H9 (cell line): ENCODE data around the gene PRKAG2. TPM values are rescaled to one million over a fixed set of nuclear protein-coding genes. Genes with fewer than 3 reads are reported as not detected.

Experiments
- DNase-seq: peaks from one replicate; pipeline ENCODE4 v3.0.0-alpha.2; 2017
- H2AFZ ChIP-seq: one replicate; pipeline ENCODE4 v1.6.1; 2013; ENCODE audit warnings: mild to moderate bottlenecking, low read length, control low read depth, moderate library complexity
- H2AK5ac ChIP-seq: 2 replicates; pipeline ENCODE4 v1.6.1; 2013; ENCODE audit warnings: low read length, control low read depth, mixed read lengths; ENCODE audit not compliant: insufficient read length
- H2BK120ac ChIP-seq: one replicate; pipeline ENCODE4 v1.6.1; 2013; ENCODE audit warnings: low read depth, mild to moderate bottlenecking, low read length, control low read depth, inconsistent platforms; ENCODE audit not compliant: poor library complexity, severe bottlenecking
- H2BK12ac ChIP-seq: 2 replicates; pipeline ENCODE4 v1.6.1; 2013; ENCODE audit warnings: low read length, control low read depth, mixed read lengths, low read depth; ENCODE audit not compliant: insufficient read length
- H2BK15ac ChIP-seq: 2 replicates; pipeline ENCODE4 v1.6.1; 2013; ENCODE audit warnings: low read depth, low read length, control low read depth
- H2BK20ac ChIP-seq: one replicate; pipeline ENCODE4 v1.6.1; 2013; ENCODE audit warnings: low read depth, mild to moderate bottlenecking, low read length, control low read depth, inconsistent platforms; ENCODE audit not compliant: poor library complexity, severe bottlenecking
- H2BK5ac ChIP-seq: 2 replicates; pipeline ENCODE4 v1.6.1; 2013; ENCODE audit warnings: low read length, control low read depth, mixed read lengths; ENCODE audit not compliant: insufficient read length
- H3K14ac ChIP-seq: 2 replicates; pipeline ENCODE4 v1.6.1; 2013; ENCODE audit warnings: low read length, control low read depth; ENCODE audit not compliant: insufficient read depth
- H3K18ac ChIP-seq: 2 replicates; pipeline ENCODE4 v1.6.1; 2013; ENCODE audit warnings: low read depth, mild to moderate bottlenecking, mixed read lengths, low read length, control low read depth; ENCODE audit not compliant: insufficient read length
- H3K23ac ChIP-seq: 2 replicates; pipeline ENCODE4 v1.6.1; 2013; ENCODE audit warnings: low read length, control low read depth, mixed read lengths, low read depth; ENCODE audit not compliant: insufficient read length
- H3K23me2 ChIP-seq: 2 replicates; pipeline ENCODE4 v1.6.1; 2013; ENCODE audit warnings: low read depth, mild to moderate bottlenecking, mixed read lengths, low read length, control low read depth; ENCODE audit not compliant: insufficient read length, poor library complexity, severe bottlenecking
- H3K27ac ChIP-seq: 2 replicates; pipeline ENCODE4 v1.5.1; 2013; ENCODE audit warnings: low read length, control low read depth, mixed read lengths, low read depth; ENCODE audit not compliant: insufficient read length
- H3K27me3 ChIP-seq: 2 replicates; pipeline ENCODE4 v1.6.1; 2013; ENCODE audit warnings: low read length, control low read depth, inconsistent platforms; ENCODE audit not compliant: insufficient read depth
- H3K4ac ChIP-seq: 2 replicates; pipeline ENCODE4 v1.6.1; 2013; ENCODE audit warnings: low read depth, mild to moderate bottlenecking, control low read depth, inconsistent platforms, low read length, moderate library complexity
- H3K4me1 ChIP-seq: 2 replicates; pipeline ENCODE4 v1.6.1; 2013; ENCODE audit warnings: low read length, control low read depth, inconsistent platforms; ENCODE audit not compliant: insufficient read depth
- H3K4me2 ChIP-seq: 2 replicates; pipeline ENCODE4 v1.6.1; 2013; ENCODE audit warnings: low read length, control low read depth, mixed read lengths; ENCODE audit not compliant: insufficient read length, insufficient read depth
- H3K56ac ChIP-seq: 2 replicates; pipeline ENCODE4 v1.6.1; 2013; ENCODE audit warnings: low read depth, mild to moderate bottlenecking, mixed read lengths, low read length, control low read depth; ENCODE audit not compliant: insufficient read length
- H3K79me1 ChIP-seq: 2 replicates; pipeline ENCODE4 v1.6.1; 2013; ENCODE audit warnings: low read depth, mild to moderate bottlenecking, moderate library complexity, low read length, control low read depth, inconsistent platforms; ENCODE audit not compliant: insufficient read depth, poor library complexity, severe bottlenecking
- H3K79me2 ChIP-seq: 2 replicates; pipeline ENCODE4 v1.6.1; 2013; ENCODE audit warnings: low read length, control low read depth, inconsistent platforms; ENCODE audit not compliant: insufficient read depth
- H3K9ac ChIP-seq: 2 replicates; pipeline ENCODE4 v1.6.1; 2013; ENCODE audit warnings: low read length, control low read depth, mixed read lengths; ENCODE audit not compliant: insufficient read length; ENCODE audit errors: extremely low read depth
- H3K9me3 ChIP-seq: one replicate; pipeline ENCODE4 v1.6.1; 2013; ENCODE audit warnings: low read depth, low read length, inconsistent platforms; ENCODE audit not compliant: control insufficient read depth
- H3T11ph ChIP-seq: one replicate; pipeline ENCODE4 v1.6.1; 2013; ENCODE audit warnings: mild to moderate bottlenecking, low read length, control low read depth, inconsistent platforms
- H4K20me1 ChIP-seq: one replicate; pipeline ENCODE4 v1.6.1; 2013; ENCODE audit not compliant: control insufficient read depth, insufficient read length, insufficient read depth
- H4K5ac ChIP-seq: 2 replicates; pipeline ENCODE4 v1.6.1; 2013; ENCODE audit warnings: low read depth, mild to moderate bottlenecking, mixed read lengths, low read length, control low read depth; ENCODE audit not compliant: insufficient read length
- H4K8ac ChIP-seq: replicated peaks from 2 replicates; pipeline ENCODE4 v1.6.1; 2013; ENCODE audit warnings: low read length, control low read depth, mixed read lengths, low read depth; ENCODE audit not compliant: insufficient read length
- H4K91ac ChIP-seq: 2 replicates; pipeline ENCODE4 v1.6.1; 2013; ENCODE audit warnings: low read depth, mild to moderate bottlenecking, moderate library complexity, mixed read lengths, low read length, control low read depth; ENCODE audit not compliant: insufficient read length
- H3K27ac Mint-ChIP-seq, 3 experiments: 2 replicates in 2 of 3; 3 replicates in 1 of 3; pipeline ENCODE4 v1.8.0; 2020 to 2021; ENCODE audit warnings: mixed read lengths in 3 of 3, mild to moderate bottlenecking in 1 of 3, moderate library complexity in 1 of 3
- H3K27me3 Mint-ChIP-seq: 2 replicates; pipeline ENCODE4 v1.8.0; 2021; ENCODE audit warnings: low read depth, mild to moderate bottlenecking, moderate library complexity, mixed read lengths
- H3K36me3 Mint-ChIP-seq, 3 experiments: 2 replicates in 2 of 3; 3 replicates in 1 of 3; pipeline ENCODE4 v1.8.0; 2020 to 2021; ENCODE audit warnings: low read depth in 3 of 3, mixed read lengths in 3 of 3; ENCODE audit not compliant: insufficient read depth in 1 of 3
- H3K4me1 Mint-ChIP-seq, 2 experiments: 2 replicates each; pipeline ENCODE4 v1.8.0; 2020; ENCODE audit warnings: mixed read lengths in 2 of 2
- H3K4me3 Mint-ChIP-seq, 2 experiments: 2 replicates in 1 of 2; 3 replicates in 1 of 2; pipeline ENCODE4 v1.8.0; 2020 to 2021; ENCODE audit warnings: mild to moderate bottlenecking in 2 of 2, mixed read lengths in 2 of 2, moderate library complexity in 1 of 2
- H3K9me3 Mint-ChIP-seq, 2 experiments: 2 replicates in 1 of 2; 3 replicates in 1 of 2; pipeline ENCODE4 v1.8.0; 2020; ENCODE audit warnings: mild to moderate bottlenecking in 2 of 2, mixed read lengths in 2 of 2, moderate library complexity in 1 of 2
- WGBS: extraction: QIAGEN DNeasy Blood & Tissue Kit; methylation state at CpG from one replicate; pipeline ENCODE4 v1.1.7; 2013; ENCODE audit warnings: missing lambda C conversion rate, low lambda C conversion rate, mixed read lengths; ENCODE audit not compliant: insufficient read length; ENCODE audit errors: extremely low coverage; 5-methylcytosine and 5-hydroxymethylcytosine counted together
- total RNA-seq: library from RNA; stranded (reverse); gene quantifications from 2 replicates; pipeline ENCODE4 v1.2.1, GENCODE V29; 2021
- TF ChIP-seq, protein P1 (sequence below): fragments of 200-600 bp; sonication (generic); conservative IDR thresholded peaks from 3 replicates; pipeline ENCODE4 v1.8.0; 2021; ENCODE audit warnings: antibody characterized with exemption, mild to moderate bottlenecking

PRKAG2 gene
- total RNA-seq, 1 experiment from 2014 or later: 11.8 TPM

GRCh38 chr7:151585744-151586393, 291.0 kb downstream of the PRKAG2 start:
- Histone ChIP-seq H2BK12ac (no peak overlapping the region), H3K79me1 (no peaks in the 10 kb centered on the region), H3K14ac (no peak overlapping the region), H2BK5ac (no peak overlapping the region), H2AFZ (no peak overlapping the region), H3T11ph (no peak overlapping the region), H3K18ac (no peak overlapping the region), H3K56ac (no peak overlapping the region), H4K20me1 (no peaks in the 10 kb centered on the region), H2BK120ac (no peak overlapping the region), H3K79me2 (no peaks in the 10 kb centered on the region), H4K8ac (no peak overlapping the region), H3K4me2 (no peak overlapping the region), H4K5ac (no peak overlapping the region), H3K23me2 (no peaks in the 10 kb centered on the region), H3K4me1 (no peaks in the 10 kb centered on the region), H3K27ac (no peak overlapping the region), H3K4ac (no peak overlapping the region), H3K9ac (no peak overlapping the region), H2BK20ac (no peak overlapping the region), H3K27me3 (no peaks in the 10 kb centered on the region), H4K91ac (no peak overlapping the region), H2BK15ac (no peak overlapping the region), H3K9me3 (no peaks in the 10 kb centered on the region), H3K23ac (no peak overlapping the region), H2AK5ac (no peak overlapping the region)
- no peak for DNase-seq
- H3K27me3 Mint-ChIP-seq: no peaks in the 10 kb centered on the region
- TF ChIP-seq, protein P1, sequence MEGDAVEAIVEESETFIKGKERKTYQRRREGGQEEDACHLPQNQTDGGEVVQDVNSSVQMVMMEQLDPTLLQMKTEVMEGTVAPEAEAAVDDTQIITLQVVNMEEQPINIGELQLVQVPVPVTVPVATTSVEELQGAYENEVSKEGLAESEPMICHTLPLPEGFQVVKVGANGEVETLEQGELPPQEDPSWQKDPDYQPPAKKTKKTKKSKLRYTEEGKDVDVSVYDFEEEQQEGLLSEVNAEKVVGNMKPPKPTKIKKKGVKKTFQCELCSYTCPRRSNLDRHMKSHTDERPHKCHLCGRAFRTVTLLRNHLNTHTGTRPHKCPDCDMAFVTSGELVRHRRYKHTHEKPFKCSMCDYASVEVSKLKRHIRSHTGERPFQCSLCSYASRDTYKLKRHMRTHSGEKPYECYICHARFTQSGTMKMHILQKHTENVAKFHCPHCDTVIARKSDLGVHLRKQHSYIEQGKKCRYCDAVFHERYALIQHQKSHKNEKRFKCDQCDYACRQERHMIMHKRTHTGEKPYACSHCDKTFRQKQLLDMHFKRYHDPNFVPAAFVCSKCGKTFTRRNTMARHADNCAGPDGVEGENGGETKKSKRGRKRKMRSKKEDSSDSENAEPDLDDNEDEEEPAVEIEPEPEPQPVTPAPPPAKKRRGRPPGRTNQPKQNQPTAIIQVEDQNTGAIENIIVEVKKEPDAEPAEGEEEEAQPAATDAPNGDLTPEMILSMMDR: no peak
- no peaks in the 10 kb centered on the region for H3K36me3 Mint-ChIP-seq
- H3K9me3 Mint-ChIP-seq: no peaks in the 10 kb centered on the region
- H3K4me3 Mint-ChIP-seq: no peak overlapping the region
- no peak overlapping the region for H3K27ac Mint-ChIP-seq
- H3K4me1 Mint-ChIP-seq: peaks cover 0 to 4% of the 10 kb centered on the region in 2 experiments; a peak in 2 of 4 replicates
- WGBS: no CpG with 5 or more reads among the region's 18 CpGs
